Measurements from ENCODE around the gene LCE2D.
"Not testable (repeated sequence)": the region's sequence is repeated elsewhere in the genome, so short reads cannot be mapped to it uniquely, and the experiment has no call there.

LCE2D gene

GRCh38 chr1:152663098-152663497 is at the start of gene LCE2D:
LCE2D (plus strand) TSS chr1:152663380; CDS start chr1:152664106, 726 bp downstream.
- DNase-seq, result no peak

- DNase-seq, result no peak
Measured at GRCh38 chr1:152613511-152613910, 49.7 kb upstream of the LCE2D start, which contains the start of gene LCE3B. LCE3B (plus strand) TSS chr1:152613811; CDS start chr1:152613811, 0 bp downstream.

- no peak for DNase-seq
Measured at GRCh38 chr1:152621993-152622392, 41.2 kb upstream of the LCE2D start.

GRCh38 chr1:152622803-152623202 is 40.4 kb upstream of the LCE2D start, which contains the start of gene LCE3A:
LCE3A (minus strand) TSS chr1:152623103; CDS start chr1:152623103, 0 bp downstream.
- DNase-seq, result no peak

GRCh38 chr1:152623203-152623844 is 39.9 kb upstream of the LCE2D start:
- no peak for DNase-seq

- DNase-seq, result no peak
Measured at GRCh38 chr1:152626744-152627143, 36.4 kb upstream of the LCE2D start.

- no peak for DNase-seq
Measured at GRCh38 chr1:152630596-152630995, 32.6 kb upstream of the LCE2D start.

GRCh38 chr1:152640351-152640750 is 22.8 kb upstream of the LCE2D start:
- DNase-seq, result no peak

GRCh38 chr1:152643945-152644344 is 19.2 kb upstream of the LCE2D start:
- DNase-seq, result no peak

- DNase-seq, result no peak
Measured at GRCh38 chr1:152645146-152645545, 18.0 kb upstream of the LCE2D start.

GRCh38 chr1:152646656-152647055 is 16.5 kb upstream of the LCE2D start:
- DNase-seq, result no peak

GRCh38 chr1:152654110-152654509 is 9.1 kb upstream of the LCE2D start:
- DNase-seq, result peak; percentile 52 to 59

- DNase-seq, result no peak
Measured at GRCh38 chr1:152656459-152656858, 6.7 kb upstream of the LCE2D start.

- no peak for DNase-seq
Measured at GRCh38 chr1:152657677-152658076, 5.5 kb upstream of the LCE2D start.

- DNase-seq, result no peak
Measured at GRCh38 chr1:152658649-152659048, 4.5 kb upstream of the LCE2D start.

- not testable (repeated sequence) for DNase-seq
Measured at GRCh38 chr1:152666171-152666570, 3.0 kb downstream of the LCE2D start.

GRCh38 chr1:152667648-152668047 is 4.5 kb downstream of the LCE2D start:
- DNase-seq, result no peak

- DNase-seq, result no peak
Measured at GRCh38 chr1:152673016-152673415, 9.8 kb downstream of the LCE2D start.

- DNase-seq, result not testable (repeated sequence)
Measured at GRCh38 chr1:152674983-152675382, 11.8 kb downstream of the LCE2D start, which contains the start of gene LCE2C. LCE2C (plus strand) TSS chr1:152675279; CDS start chr1:152676016, 737 bp downstream.

- no peak for DNase-seq
Measured at GRCh38 chr1:152679459-152679858, 16.3 kb downstream of the LCE2D start.

GRCh38 chr1:152681616-152682015 is 18.4 kb downstream of the LCE2D start:
- no peak for DNase-seq

- no peak for DNase-seq
Measured at GRCh38 chr1:152683846-152684245, 20.7 kb downstream of the LCE2D start.

- not testable (repeated sequence) for DNase-seq
Measured at GRCh38 chr1:152685823-152686222, 22.6 kb downstream of the LCE2D start, which contains the start of gene LCE2B. LCE2B (plus strand) TSS chr1:152686123; CDS start chr1:152686844, 721 bp downstream.

- no peak for DNase-seq
Measured at GRCh38 chr1:152697701-152698600, 34.8 kb downstream of the LCE2D start, which contains the start of gene LCE2A. LCE2A (plus strand) TSS chr1:152698345; CDS start chr1:152698902, 557 bp downstream.
